ENCODE results near the gene PCDH15.

DNA sequence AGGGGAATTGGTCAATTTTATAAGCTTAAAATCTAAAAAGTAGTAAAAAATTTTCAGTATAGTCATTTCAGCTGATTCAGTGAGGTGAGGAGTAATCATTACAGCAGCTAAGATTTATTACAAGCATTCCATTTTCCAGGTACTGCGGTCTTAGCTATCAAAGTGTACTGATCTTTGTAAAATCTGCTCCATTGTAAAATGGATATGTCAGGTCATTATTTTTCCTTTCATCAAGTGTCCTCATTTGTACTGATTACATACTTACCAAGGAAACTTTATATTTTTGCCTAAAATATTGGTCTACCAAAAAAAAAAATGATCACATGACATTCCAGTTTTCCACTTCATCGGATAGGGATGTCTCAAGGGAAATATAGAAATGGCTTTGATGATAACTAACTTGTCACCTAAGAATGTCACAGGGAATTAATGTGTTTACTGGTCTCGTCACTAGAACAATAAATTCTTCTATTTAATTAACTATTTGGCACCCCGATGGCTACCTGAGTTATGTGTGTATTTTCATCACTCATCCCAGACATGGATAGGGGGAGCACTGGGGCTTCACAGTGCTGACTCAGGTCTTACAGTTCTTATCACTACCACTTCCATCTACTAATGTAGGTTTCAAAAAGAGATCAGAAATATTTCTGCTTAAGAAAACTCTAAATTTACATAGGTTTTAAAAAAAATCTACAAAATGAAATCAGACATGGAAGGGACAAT, 948.4 kb downstream of the PCDH15 start:
- TF ChIP-seq, protein P1, sequence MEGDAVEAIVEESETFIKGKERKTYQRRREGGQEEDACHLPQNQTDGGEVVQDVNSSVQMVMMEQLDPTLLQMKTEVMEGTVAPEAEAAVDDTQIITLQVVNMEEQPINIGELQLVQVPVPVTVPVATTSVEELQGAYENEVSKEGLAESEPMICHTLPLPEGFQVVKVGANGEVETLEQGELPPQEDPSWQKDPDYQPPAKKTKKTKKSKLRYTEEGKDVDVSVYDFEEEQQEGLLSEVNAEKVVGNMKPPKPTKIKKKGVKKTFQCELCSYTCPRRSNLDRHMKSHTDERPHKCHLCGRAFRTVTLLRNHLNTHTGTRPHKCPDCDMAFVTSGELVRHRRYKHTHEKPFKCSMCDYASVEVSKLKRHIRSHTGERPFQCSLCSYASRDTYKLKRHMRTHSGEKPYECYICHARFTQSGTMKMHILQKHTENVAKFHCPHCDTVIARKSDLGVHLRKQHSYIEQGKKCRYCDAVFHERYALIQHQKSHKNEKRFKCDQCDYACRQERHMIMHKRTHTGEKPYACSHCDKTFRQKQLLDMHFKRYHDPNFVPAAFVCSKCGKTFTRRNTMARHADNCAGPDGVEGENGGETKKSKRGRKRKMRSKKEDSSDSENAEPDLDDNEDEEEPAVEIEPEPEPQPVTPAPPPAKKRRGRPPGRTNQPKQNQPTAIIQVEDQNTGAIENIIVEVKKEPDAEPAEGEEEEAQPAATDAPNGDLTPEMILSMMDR (conservative IDR thresholded peaks at IDR 0.05; ENCODE audit: low read length): no peak
- TF ChIP-seq EZH2phosphoT487 (IDR thresholded peaks at IDR 0.05; ENCODE audit: borderline replicate concordance, low read depth, low read length): no peak

All from OCI-LY7 (cell line).